GM11168 (cell line): ENCODE measurements around the gene ADAM12.

Source experiments
- in situ Hi-C: fragments of 300-500 bp; cut with MboI; formaldehyde crosslinking; loops from one replicate; pipeline ENCODE4 v1.12.0; 2022; ENCODE audit warnings: low sequenced_read_pairs; ENCODE audit not compliant: unreplicated experiment

Gene ADAM12

DNA sequence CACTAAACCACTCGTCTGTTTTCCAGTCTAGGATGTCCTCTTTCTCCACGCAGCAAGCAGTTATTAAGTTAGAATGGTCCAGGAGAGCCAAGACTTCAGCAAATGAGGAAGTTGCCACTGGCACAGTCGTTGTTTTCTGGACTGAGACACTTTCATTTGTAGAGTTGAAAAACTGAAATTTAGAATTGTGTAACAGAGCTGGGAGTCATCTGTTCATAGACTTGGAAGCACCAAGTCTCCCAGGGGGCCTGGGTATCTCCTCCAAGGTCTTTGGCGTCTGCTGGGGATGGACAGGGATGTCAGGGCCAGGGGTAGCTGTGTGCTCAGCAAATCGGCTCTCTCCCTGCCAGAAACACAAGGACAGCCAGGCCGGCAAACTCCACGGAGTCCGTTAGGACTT lies 283.5 kb downstream of the ADAM12 start:
- in situ Hi-C loops: no loop called here

DNA sequence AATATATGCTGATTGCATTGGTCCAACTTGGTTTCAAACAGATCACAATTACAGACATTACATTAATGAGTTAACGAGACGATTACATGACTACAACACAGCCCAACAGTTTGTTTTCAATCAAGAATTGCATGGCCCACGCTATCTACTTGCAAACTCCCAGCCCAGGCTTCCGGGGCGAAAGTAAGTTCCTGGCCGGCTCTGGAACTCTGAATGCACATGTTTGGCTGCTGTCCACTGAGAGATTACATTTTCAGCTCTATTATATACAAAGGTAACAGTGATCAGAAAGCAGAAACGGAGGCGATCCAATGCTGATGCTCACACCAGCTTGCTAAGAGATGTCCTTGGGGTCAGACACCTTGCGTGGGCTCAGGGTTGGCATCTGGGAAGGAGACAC lies 285.6 kb downstream of the ADAM12 start:
- in situ Hi-C loops: no loop called here

DNA sequence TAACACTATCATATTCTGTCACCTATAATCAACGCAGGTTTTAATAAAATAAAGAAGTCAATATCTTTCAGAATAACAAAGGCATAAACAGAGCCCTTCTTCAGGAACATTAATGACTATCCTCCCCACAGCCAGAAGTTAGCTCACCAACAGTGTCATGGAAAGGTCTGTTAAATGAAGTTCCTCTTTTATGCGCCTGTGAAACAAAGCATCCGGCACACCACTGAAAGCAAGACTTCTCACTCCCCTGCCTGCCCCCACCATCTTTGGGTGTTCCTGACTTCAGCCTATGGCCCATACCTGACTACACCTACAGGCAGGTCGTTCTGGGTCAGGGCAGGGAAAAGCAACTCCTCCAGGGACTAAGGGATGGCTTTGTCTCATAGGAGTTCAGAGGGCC lies 286.5 kb downstream of the ADAM12 start:
- in situ Hi-C loops: no loop called here

DNA sequence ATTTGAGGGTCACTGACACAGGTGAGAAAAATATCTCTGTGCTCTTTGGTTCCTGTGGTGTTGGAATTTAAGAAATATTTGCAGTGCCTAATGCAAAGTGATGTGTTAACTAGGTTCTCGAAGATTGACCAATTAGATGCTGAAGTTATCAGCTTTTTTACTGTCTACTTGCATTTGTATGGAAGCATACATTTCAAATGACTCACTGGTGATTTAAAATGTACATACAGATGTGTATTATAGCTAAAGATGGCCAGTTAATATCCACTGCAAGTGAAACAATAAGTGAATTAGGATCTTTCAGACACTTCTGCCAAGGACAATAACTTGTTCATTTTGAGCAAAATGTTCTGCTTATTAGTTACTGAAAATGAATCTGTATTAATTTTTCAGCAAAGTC lies 287.0 kb downstream of the ADAM12 start:
- in situ Hi-C loops: no loop called here

DNA sequence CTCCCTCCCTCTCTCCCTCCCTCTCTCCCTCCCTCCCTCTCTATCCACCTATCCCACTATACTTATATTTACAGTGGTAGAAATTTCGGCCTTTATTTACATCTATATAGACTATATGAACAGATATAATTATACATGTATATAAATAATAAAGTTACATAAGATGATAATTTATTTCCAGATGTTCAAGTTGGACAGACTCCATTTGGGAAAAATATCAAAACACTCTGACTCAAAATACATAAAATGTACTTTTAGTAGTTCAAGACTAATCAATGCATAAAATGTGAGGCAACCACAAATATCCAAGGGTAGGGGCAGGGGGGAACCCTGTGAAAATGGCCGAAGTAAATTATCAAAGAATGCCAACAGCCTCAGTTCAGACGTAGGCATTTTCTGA lies 288.9 kb downstream of the ADAM12 start:
- in situ Hi-C loops: no loop called here

DNA sequence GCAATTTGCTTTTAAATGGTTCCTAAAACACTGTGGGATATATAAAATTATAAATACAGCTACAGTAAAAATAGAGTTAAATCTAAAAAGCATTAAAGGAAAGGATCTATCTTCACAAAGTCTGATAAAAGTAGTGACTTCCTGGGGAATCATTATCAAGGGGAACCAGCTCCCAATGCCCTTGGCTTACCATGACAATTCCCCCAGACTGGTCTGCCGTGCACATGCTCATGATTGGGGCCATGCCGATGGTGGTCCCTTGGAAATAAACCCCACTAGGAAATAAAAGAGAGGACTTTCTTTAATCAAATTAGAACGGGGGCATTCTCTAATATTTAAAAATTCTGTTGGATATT lies 290.1 kb downstream of the ADAM12 start:
- in situ Hi-C loops: no loop called here

DNA sequence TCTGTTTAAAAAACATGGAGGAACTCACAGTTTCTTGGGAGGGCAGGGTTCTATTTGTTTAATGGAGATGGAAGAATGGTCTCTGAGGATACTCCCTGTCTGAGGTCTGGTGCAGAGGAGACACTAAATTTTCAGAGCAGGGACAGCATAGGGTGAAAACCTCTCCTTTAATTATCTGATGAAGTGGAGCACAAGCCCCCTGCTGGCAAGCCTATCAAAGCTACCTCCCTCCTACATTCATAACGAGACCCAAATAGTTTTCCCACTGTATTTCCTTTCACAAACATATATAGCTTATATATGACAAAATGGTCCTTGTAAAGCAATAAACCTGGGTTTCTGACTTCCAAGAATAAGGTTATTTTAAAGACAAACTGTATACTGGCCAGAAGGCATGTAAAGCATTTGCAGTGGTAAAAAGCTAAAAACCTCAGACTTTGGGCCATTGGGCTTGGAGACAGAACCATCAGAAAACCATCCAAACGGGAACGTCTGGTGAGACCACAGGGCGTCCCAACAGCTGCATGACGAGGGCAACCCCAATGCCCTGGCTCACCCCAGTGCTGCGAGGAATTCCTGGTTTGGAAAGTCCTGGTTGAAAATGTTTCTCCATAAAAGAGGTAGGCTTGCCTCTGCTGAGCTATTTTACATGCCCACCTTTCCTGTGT lies 290.6 kb downstream of the ADAM12 start:
- in situ Hi-C loops: no loop called here

DNA sequence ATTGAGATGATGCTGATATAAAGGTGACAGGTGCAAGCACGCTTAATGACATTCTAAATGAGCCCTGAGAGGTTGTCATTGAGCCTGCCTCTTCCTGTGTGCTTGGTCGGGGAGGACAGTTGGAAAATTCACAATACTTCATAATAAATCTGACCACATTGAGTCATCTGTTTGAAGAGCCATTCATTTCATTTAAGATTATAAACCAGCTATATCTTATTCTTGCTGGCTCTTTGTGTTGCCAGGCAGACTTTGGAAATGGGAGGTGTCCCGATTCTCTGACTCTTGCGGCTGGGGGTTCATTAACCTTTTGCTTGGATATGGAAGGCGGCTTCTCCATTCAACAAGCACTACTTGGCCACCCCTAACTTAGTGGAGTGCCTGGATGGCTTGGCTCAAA lies 293.7 kb downstream of the ADAM12 start:
- in situ Hi-C loops: no loop called here

DNA sequence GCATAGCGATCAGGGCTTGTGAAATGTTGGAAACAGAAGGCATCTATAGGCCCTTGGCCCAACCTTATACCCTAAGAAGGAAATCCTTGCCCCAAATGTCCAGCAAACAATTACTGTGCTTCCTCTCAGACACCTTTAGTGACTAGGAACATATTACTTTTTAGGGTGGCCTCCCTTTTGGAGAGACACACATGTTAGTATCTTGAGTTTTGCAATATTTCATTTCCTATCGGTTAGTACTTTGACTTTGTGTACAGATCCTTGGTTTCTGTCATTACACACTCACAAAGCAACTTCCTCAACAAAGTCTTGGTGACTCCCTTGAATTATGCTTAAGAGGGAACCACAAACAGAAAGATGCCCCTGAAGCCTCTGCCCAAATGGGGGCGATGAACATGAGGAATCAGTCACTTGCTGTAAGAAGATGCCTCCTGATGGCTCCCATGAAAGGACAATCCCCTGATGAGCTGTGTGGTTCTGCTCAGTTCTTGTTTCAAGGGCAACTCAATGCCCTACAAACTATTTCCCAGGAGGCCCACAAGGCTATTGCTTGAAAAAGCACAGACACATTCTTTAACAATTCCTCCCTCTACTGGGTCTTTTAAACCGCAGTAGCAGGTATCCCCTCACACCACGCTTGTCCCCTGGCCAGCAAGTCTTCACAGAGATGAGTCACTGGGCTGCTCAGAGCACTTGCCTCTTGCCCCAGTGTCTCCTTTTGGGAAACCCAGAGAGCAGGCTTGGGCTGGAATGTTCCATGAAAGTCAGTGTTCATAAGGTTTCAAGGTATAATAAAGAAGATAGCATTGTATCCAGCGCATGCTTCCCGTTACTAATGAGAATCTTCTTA lies 295.7 kb downstream of the ADAM12 start:
- in situ Hi-C loops: no loop called here

DNA sequence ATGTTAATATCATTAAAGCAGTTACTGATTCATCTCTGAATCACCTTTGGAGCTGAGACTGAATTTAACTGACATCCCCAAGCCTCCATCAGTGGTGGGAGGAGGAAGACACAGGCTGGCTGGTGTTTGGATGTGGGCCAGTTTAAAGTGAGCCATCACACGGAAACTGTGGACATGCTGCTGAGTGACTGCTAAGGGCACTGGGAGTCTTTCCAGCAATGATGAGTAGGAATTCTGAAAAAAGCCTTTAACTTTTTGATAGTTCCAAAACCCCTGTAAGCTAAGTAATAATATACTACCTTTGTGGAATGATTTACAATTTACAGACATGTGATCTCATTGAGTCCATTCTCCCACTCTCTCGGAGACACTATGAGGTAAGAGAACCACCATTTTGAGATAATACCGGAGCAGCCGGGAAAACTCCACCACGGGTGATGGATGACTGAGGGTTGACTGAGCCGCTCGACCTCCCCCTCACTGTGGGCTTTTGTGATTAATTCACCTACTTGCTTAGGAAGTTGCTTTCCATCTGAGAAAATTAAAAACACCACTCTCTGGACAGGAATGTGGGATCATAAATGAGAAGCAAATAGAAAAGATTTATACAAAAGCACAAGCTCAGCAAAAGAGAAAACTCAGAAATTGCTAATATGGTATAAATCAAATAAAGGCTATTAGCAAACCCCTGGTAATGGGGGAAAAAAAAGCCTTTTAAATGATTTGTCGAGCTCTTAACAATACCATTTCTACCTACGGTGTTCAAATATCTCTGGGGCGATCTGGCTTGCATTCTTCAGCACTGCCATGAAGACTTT lies 297.2 kb downstream of the ADAM12 start:
- in situ Hi-C loops: no loop called here

DNA sequence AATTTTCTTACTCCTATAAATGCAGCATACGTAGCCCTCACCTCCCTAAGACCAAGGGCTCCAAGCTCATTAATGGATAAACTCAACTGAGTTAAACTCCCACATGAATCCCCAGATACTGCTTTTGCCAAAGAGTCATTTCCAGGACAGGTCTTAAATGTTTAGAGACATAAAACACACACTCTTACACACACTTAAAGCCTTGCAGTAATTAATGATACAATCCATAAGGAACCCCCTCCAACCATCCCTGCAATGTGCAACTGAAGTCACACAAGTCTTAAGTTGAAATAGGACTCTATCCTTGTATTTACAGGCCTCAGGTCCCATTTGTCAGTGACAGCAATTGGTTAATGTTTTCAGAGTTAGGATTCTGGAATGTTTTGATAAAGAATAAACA lies 297.8 kb downstream of the ADAM12 start:
- in situ Hi-C loops: no loop called here

DNA sequence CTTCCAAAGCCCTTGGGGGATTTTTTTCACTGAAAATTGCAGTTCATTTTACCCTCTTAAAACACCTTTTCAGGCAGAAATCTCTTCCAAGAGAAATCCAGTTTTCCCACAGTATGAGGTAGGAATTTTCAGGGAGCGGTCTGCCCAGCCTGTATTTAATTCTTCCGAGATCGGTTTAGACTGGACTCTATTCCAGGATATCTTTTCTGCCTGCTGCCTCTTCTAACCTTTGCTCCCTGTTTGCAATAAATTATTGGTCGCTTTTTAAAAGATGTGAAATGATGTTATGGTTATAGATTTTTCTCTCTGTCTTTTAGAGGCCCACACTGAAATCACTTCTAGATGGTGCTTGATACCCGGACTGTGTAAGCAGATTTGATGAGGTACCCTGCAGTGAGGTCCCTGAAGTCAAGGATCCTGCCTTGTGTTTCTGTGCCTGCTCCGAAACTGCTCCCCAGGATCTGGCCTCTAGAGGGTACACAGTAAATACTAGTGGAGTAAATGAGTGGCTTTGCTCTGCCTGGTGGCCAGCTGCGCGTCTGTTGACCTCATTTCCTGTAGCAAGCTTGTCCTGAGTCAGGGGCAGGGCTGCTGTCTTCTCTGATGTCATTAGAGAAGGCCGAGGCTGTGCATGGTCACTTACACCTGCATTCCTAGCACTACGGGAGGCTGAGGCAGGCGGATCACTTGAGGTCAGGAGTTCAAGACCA lies 300.3 kb downstream of the ADAM12 start:
- in situ Hi-C loops: no loop called here

DNA sequence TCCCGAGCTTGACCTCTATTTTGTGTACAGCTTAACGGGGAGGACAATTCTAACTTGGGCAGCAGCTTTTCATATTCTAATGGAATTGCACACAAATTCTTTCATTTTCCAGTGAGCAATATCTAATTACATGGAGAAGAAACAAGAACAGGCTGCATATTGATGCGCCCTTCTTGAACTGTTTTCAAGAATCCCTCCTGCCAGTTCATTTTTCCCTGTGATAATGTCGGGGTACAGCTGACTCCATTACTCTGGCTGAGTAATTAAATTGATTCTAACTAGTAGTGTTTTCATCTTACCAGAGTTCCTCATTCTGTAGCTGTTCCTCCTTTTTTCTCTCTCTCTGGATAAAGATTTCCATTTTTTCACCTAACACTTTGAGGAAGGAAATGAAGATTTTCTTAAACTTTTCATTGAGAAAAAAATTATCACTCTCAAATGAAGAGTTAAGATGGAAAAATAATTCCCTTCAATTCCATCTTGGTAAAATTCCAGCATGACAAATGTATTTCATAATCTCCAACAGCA lies 301.1 kb downstream of the ADAM12 start:
- in situ Hi-C loops: no loop called here

DNA sequence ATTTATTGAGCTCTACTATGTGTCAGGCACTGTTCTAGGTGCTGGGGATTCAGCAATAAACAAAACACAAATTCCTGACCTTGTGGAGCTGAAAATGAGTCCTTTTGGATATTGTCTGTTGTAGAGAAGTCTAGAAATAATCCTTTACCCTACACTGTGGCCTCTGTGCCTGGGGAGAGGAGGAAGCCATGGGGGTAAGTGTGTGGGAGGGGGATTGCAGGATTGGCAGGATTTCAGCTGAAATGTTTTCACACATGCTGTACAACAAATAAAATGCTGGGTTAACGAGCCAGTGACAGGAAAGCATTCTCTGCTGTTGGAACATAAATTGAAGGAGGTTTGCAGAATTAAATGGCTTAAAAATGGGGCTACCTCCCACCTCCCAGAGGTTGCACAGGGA lies 302.5 kb downstream of the ADAM12 start:
- in situ Hi-C loops: no loop called here

DNA sequence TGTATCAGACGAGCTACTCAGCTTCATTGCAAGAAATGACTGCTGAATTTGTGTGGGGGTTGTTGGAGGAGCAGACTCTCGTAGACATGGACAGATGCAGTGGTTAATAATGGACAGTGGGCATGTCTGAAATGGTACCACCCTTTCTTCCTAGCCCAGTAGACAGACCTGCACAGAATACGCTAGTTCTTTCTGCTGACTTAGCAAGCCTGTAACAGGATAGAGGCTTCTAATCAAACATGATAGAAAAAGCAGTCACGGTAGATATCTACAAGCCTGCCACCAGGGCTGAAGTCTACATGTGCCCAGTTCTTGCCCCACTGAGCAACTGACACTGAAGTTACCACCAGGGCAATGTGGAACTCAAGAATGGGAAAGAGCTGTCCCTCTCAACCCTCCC lies 303.9 kb downstream of the ADAM12 start:
- in situ Hi-C loops: no loop called here

DNA sequence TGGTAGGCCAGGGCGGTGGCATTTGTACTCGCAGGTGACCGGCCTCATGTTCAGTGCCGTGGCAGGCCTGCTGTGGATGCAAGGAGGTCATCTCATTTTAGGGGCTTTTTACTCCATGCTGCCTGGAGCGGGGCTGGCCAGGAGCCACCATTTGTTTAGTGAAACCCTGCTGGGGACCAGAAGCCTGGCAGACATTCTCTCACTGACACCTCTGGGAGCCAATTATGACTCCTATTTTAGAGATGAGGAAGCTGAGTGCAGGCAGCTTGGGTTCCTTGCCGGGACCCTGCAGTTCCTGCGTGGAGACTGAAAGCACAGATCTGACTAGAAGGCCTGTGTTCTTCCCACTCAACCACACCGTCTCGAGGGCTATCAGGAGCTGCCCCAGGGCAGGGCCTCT lies 305.3 kb downstream of the ADAM12 start:
- in situ Hi-C loops: no loop called here

DNA sequence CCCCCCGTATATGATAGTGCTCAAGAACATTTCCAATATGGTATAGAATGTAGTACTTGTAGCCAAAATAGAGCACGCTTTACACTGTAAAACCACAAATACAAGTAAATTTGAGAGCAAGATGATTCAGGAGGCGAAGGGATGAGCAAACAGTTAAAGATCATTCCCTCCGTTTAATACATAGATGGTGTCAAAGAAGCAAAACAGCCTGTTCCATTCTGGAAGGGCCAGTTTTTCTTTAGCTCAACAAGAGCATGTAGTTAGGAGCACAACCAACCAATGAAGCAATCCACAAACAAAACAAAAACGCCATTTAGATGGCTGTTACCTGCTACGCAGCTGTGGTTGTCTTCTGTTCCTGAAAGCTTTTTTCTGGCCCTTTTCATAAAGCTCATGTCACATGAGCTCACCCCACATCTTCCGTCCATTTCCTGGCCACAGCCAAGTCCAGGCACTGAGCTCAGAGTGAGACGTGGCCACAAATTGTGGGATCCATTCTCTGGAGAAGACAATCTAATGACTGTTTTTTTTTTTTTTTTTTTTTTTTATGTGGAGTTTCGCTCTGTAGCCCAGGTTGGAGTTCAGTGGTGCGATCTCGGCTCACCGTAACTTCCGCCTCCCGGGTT lies 306.3 kb downstream of the ADAM12 start:
- in situ Hi-C loops: no loop called here

DNA sequence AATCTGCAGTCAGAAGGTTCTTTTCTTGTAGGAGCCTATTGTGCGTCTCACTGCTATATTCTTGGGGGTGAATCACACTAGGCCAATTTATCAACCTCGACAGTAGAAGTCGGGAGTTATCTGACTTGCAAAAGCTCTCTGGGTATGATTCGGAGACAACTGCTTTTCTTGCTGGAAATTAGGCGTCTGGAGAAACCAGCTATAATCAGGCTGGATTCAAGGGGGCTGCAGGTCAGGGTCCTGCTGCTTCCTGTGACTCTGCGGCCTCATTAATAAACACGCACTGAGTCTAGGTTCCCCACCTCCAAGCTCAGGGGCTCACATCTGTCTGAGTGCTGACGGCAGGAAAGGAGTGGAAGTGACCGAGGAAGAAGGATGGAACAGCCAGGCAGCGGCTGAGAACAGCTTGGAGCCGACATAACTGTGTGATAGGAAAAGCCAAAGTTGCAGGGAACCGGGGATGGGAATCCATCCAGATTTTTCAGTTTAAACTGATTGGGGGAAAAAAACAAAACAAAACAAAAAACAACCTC lies 307.3 kb downstream of the ADAM12 start:
- in situ Hi-C loops: no loop called here

DNA sequence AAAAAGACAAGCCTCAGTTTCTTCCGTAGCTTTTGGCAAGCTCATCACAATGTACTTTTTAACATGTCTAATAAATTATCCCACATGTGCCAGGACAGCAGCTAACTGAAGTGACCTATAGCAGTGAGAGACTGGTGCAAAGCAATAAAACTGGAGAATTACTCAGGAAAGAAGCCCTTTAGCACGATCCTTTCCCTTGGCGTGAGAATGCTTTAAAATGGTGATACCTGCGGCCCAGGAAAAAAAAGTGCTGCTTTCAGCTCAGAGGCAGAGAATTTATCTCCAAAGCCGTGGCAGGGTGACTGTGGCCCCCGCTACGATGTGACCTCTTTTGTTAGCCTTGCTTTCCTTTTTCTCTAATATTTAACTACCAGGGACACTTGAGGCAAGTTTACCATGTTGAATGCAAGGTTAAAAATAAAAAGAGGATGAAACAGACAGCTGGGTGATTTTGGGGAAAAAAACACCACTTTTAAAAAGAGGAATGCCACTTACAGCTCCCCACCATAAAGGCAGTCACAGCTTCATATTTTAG lies 307.9 kb downstream of the ADAM12 start:
- in situ Hi-C loops: no loop called here
